GM23338 (cell line): Measurements from ENCODE around the gene PTBP3. TPM values are rescaled to one million over a fixed set of nuclear protein-coding genes. Genes with fewer than 3 reads are reported as not detected.
A peak's percentile ranks its signal among the peaks of the same experiment; 100 is the strongest.

Experiments
- ATAC-seq: fragments of 200-7000 bp; cut with Tn5 transposase; 3 replicates; pipeline ENCODE4 v1.9.1; 2020
- DNase-seq: peaks from one replicate; pipeline ENCODE4 v3.0.0-alpha.2; 2015; ENCODE audit warnings: low spot score
- H2AFZ ChIP-seq: fragments of 200-600 bp; sonication (generic); 2 replicates; pipeline ENCODE4 v1.8.0; 2016; ENCODE audit warnings: antibody characterized with exemption, mild to moderate bottlenecking, moderate library complexity
- H3F3A ChIP-seq: fragments of 200-600 bp; sonication (generic); replicated peaks from 2 replicates; pipeline ENCODE4 v1.8.0; 2017; ENCODE audit warnings: antibody characterized with exemption, mixed run types, low read depth
- H3K27ac ChIP-seq: fragments of 200-600 bp; sonication (generic); 2 replicates; pipeline ENCODE4 v1.6.1; 2016; ENCODE audit warnings: low read depth
- H3K27me3 ChIP-seq: fragments of 200-600 bp; sonication (generic); 2 replicates; pipeline ENCODE4 v1.8.0; 2016; ENCODE audit warnings: mild to moderate bottlenecking, mixed run types, moderate library complexity; ENCODE audit not compliant: insufficient read depth
- H3K36me3 ChIP-seq: fragments of 200-600 bp; sonication (generic); 2 replicates; pipeline ENCODE4 v1.8.0; 2016; ENCODE audit warnings: mild to moderate bottlenecking; ENCODE audit not compliant: insufficient read depth
- H3K4me1 ChIP-seq: fragments of 200-600 bp; sonication (generic); 2 replicates; pipeline ENCODE4 v1.8.0; 2016; ENCODE audit warnings: mild to moderate bottlenecking, moderate library complexity; ENCODE audit not compliant: insufficient read depth
- H3K4me2 ChIP-seq: fragments of 200-600 bp; sonication (generic); 2 replicates; pipeline ENCODE4 v1.7.1; 2017; ENCODE audit warnings: mixed run types
- H3K4me3 ChIP-seq: fragments of 200-600 bp; sonication (generic); 2 replicates; pipeline ENCODE4 v1.6.1; 2016; ENCODE audit warnings: mixed run types
- H3K79me2 ChIP-seq: fragments of 200-600 bp; sonication (generic); replicated peaks from 2 replicates; pipeline ENCODE4 v1.8.0; 2017; ENCODE audit warnings: mild to moderate bottlenecking; ENCODE audit not compliant: insufficient read depth
- H3K9me2 ChIP-seq: fragments of 200-600 bp; sonication (generic); 2 replicates; pipeline ENCODE4 v1.8.0; 2017; ENCODE audit not compliant: insufficient read depth
- H4K20me1 ChIP-seq: fragments of 200-600 bp; sonication (generic); replicated peaks from 2 replicates; pipeline ENCODE4 v1.8.0; 2017; ENCODE audit warnings: mild to moderate bottlenecking; ENCODE audit not compliant: insufficient read depth
- H3K27ac Mint-ChIP-seq: 2 replicates; pipeline ENCODE4 v1.8.0; 2020; ENCODE audit warnings: inconsistent platforms, mild to moderate bottlenecking, moderate library complexity, mixed read lengths
- H3K27me3 Mint-ChIP-seq: 3 replicates; pipeline ENCODE4 v1.8.0; 2022; ENCODE audit warnings: low read depth, mild to moderate bottlenecking, moderate library complexity, mixed read lengths, inconsistent platforms; ENCODE audit not compliant: insufficient read depth, poor library complexity
- H3K36me3 Mint-ChIP-seq: 3 replicates; pipeline ENCODE4 v1.8.0; 2021; ENCODE audit warnings: low read depth, mild to moderate bottlenecking, inconsistent platforms, moderate library complexity, mixed read lengths
- H3K4me1 Mint-ChIP-seq: 3 replicates; pipeline ENCODE4 v1.8.0; 2020; ENCODE audit warnings: mild to moderate bottlenecking, inconsistent platforms, mixed read lengths
- H3K4me3 Mint-ChIP-seq: 3 replicates; pipeline ENCODE4 v1.8.0; 2021; ENCODE audit warnings: moderate library complexity, mild to moderate bottlenecking, inconsistent platforms, mixed read lengths
- H3K9me3 Mint-ChIP-seq: 3 replicates; pipeline ENCODE4 v1.8.0; 2020; ENCODE audit warnings: moderate library complexity, mild to moderate bottlenecking, inconsistent platforms, mixed read lengths
- CREB1 ChIP-seq: fragments of 250-450 bp; sonication (Bioruptor Pico); IDR thresholded peaks from 2 replicates; pipeline ENCODE4 v1.5.0; 2020; ENCODE audit warnings: low read depth, mild to moderate bottlenecking, moderate library complexity
- ETS1 ChIP-seq: IDR thresholded peaks from 2 replicates; pipeline ENCODE4 v1.6.1; 2016; ENCODE audit warnings: antibody characterized with exemption
- EZH2 ChIP-seq: fragments of 200-600 bp; sonication (generic); IDR thresholded peaks from one replicate; pipeline ENCODE4 v1.8.0; 2017; ENCODE audit warnings: antibody characterized with exemption, mild to moderate bottlenecking, low read depth; ENCODE audit not compliant: unreplicated experiment
- EZH2phosphoT487 ChIP-seq: fragments of 200-600 bp; sonication (generic); IDR thresholded peaks from one replicate; pipeline ENCODE4 v1.8.1; 2018; ENCODE audit warnings: antibody characterized with exemption; ENCODE audit not compliant: unreplicated experiment
- JUNB ChIP-seq: IDR thresholded peaks from one replicate; pipeline ENCODE4 v1.6.1; 2016; ENCODE audit warnings: antibody characterized with exemption; ENCODE audit not compliant: unreplicated experiment
- NANOG ChIP-seq: IDR thresholded peaks from 2 replicates; pipeline ENCODE4 v1.6.1; 2016; ENCODE audit warnings: antibody characterized with exemption, borderline replicate concordance
- POLR2AphosphoS5 ChIP-seq: IDR thresholded peaks from 2 replicates; pipeline ENCODE4 v1.6.1; 2016; ENCODE audit warnings: antibody characterized with exemption, low read depth
- STAT1 ChIP-seq: IDR thresholded peaks from one replicate; pipeline ENCODE4 v1.6.1; 2016; ENCODE audit warnings: antibody characterized with exemption; ENCODE audit not compliant: unreplicated experiment
- ZNF114 ChIP-seq: fragments of 250-450 bp; sonication (Bioruptor Pico); IDR thresholded peaks from 2 replicates; pipeline ENCODE4 v1.5.0; 2020; ENCODE audit warnings: mild to moderate bottlenecking, moderate library complexity
- ZNF331 ChIP-seq: fragments of 250-450 bp; sonication (Bioruptor Pico); IDR thresholded peaks from 2 replicates; pipeline ENCODE4 v1.5.0; 2020; ENCODE audit warnings: low read depth, mild to moderate bottlenecking, moderate library complexity
- ZNF462 ChIP-seq: fragments of 250-450 bp; sonication (Bioruptor Pico); IDR thresholded peaks from 2 replicates; pipeline ENCODE4 v1.5.0; 2020; ENCODE audit warnings: mild to moderate bottlenecking, moderate library complexity
- polyA plus RNA-seq: library from polyadenylated mRNA; unstranded; fragments of >200 nt; fragmentation: Nextera tagmentation; extraction: Ambion mirVana; gene quantifications from 2 replicates; pipeline ENCODE4 v1.2.1, GENCODE V29; 2016
- total RNA-seq: library from RNA; depleted of rRNA; stranded (reverse); fragments of >200 nt; shearing (Covaris generic); gene quantifications from 2 replicates; pipeline ENCODE4 v1.2.3, GENCODE V29; 2014
- TF ChIP-seq, protein P1 (sequence below): IDR thresholded peaks from one replicate; pipeline ENCODE4 v1.6.1; 2018; ENCODE audit warnings: antibody characterized with exemption; ENCODE audit not compliant: unreplicated experiment
- TF ChIP-seq, protein P2 (sequence below), 2 experiments: fragments of 200-600 bp in 1 of 2; sonication (generic) in 1 of 2; conservative IDR thresholded peaks; 2 replicates each; pipeline versions ENCODE4 v1.5.1 to v1.6.1; 2016 to 2017; ENCODE audit warnings: antibody characterized with exemption in 2 of 2, low read depth in 2 of 2, mild to moderate bottlenecking in 2 of 2, moderate library complexity in 1 of 2

Gene PTBP3
- total and polyA plus RNA-seq, 2 experiments from 2014 or later, result 20.0 to 92.9 TPM

GRCh38 chr9:112193572-112194288 is 139.7 kb downstream of the PTBP3 start:
- no peak overlapping the region for H3K27ac ChIP-seq
- DNase-seq (no peak), ATAC-seq (peak; percentile 55)
- peaks cover 10% of the 10 kb centered on the region for H3K4me1 ChIP-seq
- peak overlapping the region; percentile 56; the same call in 1 of the 2 replicates for H3K27ac Mint-ChIP-seq
- H3K36me3 ChIP-seq, result no peaks in the 10 kb centered on the region
- H3K9me3 Mint-ChIP-seq, result no peaks in the 10 kb centered on the region; the same call in 2 of the 3 replicates
- peaks cover 19% of the 10 kb centered on the region for H3K4me1 Mint-ChIP-seq
- no peak overlapping the region for H3K4me3 Mint-ChIP-seq
- no peak overlapping the region for H3K4me3 ChIP-seq
- H2AFZ ChIP-seq, result no peak overlapping the region
- H3K27me3 Mint-ChIP-seq, result peaks cover 5% of the 10 kb centered on the region
- TF ChIP-seq STAT1 (no peak), EZH2 (no peak), ZNF114 (CRISPR knock-in tag) (no peak), POLR2AphosphoS5 (no peak), ZNF462 (no peak), ETS1 (no peak), NANOG (no peak), JUNB (no peak), CREB1 (CRISPR knock-in tag) (no peak), ZNF331 (CRISPR knock-in tag) (no peak), EZH2phosphoT487 (no peak)
- TF ChIP-seq, protein P1, sequence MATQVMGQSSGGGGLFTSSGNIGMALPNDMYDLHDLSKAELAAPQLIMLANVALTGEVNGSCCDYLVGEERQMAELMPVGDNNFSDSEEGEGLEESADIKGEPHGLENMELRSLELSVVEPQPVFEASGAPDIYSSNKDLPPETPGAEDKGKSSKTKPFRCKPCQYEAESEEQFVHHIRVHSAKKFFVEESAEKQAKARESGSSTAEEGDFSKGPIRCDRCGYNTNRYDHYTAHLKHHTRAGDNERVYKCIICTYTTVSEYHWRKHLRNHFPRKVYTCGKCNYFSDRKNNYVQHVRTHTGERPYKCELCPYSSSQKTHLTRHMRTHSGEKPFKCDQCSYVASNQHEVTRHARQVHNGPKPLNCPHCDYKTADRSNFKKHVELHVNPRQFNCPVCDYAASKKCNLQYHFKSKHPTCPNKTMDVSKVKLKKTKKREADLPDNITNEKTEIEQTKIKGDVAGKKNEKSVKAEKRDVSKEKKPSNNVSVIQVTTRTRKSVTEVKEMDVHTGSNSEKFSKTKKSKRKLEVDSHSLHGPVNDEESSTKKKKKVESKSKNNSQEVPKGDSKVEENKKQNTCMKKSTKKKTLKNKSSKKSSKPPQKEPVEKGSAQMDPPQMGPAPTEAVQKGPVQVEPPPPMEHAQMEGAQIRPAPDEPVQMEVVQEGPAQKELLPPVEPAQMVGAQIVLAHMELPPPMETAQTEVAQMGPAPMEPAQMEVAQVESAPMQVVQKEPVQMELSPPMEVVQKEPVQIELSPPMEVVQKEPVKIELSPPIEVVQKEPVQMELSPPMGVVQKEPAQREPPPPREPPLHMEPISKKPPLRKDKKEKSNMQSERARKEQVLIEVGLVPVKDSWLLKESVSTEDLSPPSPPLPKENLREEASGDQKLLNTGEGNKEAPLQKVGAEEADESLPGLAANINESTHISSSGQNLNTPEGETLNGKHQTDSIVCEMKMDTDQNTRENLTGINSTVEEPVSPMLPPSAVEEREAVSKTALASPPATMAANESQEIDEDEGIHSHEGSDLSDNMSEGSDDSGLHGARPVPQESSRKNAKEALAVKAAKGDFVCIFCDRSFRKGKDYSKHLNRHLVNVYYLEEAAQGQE, result no peak
- TF ChIP-seq, protein P2, sequence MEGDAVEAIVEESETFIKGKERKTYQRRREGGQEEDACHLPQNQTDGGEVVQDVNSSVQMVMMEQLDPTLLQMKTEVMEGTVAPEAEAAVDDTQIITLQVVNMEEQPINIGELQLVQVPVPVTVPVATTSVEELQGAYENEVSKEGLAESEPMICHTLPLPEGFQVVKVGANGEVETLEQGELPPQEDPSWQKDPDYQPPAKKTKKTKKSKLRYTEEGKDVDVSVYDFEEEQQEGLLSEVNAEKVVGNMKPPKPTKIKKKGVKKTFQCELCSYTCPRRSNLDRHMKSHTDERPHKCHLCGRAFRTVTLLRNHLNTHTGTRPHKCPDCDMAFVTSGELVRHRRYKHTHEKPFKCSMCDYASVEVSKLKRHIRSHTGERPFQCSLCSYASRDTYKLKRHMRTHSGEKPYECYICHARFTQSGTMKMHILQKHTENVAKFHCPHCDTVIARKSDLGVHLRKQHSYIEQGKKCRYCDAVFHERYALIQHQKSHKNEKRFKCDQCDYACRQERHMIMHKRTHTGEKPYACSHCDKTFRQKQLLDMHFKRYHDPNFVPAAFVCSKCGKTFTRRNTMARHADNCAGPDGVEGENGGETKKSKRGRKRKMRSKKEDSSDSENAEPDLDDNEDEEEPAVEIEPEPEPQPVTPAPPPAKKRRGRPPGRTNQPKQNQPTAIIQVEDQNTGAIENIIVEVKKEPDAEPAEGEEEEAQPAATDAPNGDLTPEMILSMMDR (conservative IDR thresholded peaks at IDR 0.05; ENCODE audit: low read depth in 2 of 2), result no peak
- H4K20me1 ChIP-seq, result no peaks in the 10 kb centered on the region
- H3F3A ChIP-seq, result no peaks in the 10 kb centered on the region
- H3K79me2 ChIP-seq, result no peaks in the 10 kb centered on the region
- peak overlapping the region; percentile 11; the same call in 1 of the 2 replicates for H3K4me2 ChIP-seq
- H3K36me3 Mint-ChIP-seq, result no peaks in the 10 kb centered on the region
- H3K27me3 ChIP-seq, result no peaks in the 10 kb centered on the region
- no peaks in the 10 kb centered on the region for H3K9me2 ChIP-seq
